Spleen (tissue), 11 donors: ENCODE measurements around the gene KMT5C. TPM values are rescaled to one million over a fixed set of nuclear protein-coding genes. Genes with fewer than 3 reads are reported as not detected.

Experiments used
- DNase-seq: peaks from one replicate; pipeline ENCODE4 v3.0.0-alpha.2; 2020
- H3K27ac ChIP-seq, 8 donors: fragments of 200-600 bp; sonication (generic) in 7 of 8; 1 replicate in 4 of 8; 2 replicates in 4 of 8; pipeline versions ENCODE4 v1.5.0 to v1.8.0; 2016 to 2021; ENCODE audit warnings: inconsistent platforms in 4 of 8, mild to moderate bottlenecking in 4 of 8, moderate library complexity in 1 of 8
- H3K27me3 ChIP-seq, 7 donors: fragments of 200-600 bp; sonication (generic) in 6 of 7; replicated peaks in 1 of 7; 1 replicate in 4 of 7; 2 replicates in 3 of 7; pipeline versions ENCODE4 v1.5.0 to v1.8.0; 2016 to 2021; ENCODE audit warnings: inconsistent platforms in 3 of 7, mild to moderate bottlenecking in 1 of 7
- H3K36me3 ChIP-seq, 6 donors: fragments of 200-600 bp; sonication (generic) in 5 of 6; 1 replicate in 4 of 6; 2 replicates in 2 of 6; pipeline versions ENCODE4 v1.5.0 to v1.8.0; 2016 to 2021; ENCODE audit warnings: inconsistent platforms in 2 of 6
- H3K4me1 ChIP-seq, 6 donors: fragments of 200-600 bp; sonication (generic) in 5 of 6; 1 replicate in 3 of 6; 2 replicates in 3 of 6; pipeline versions ENCODE4 v1.5.0 to v1.8.0; 2016 to 2021; ENCODE audit warnings: inconsistent platforms in 3 of 6
- H3K4me3 ChIP-seq, 8 donors: fragments of 200-600 bp; sonication (generic) in 7 of 8; 1 replicate in 4 of 8; 2 replicates in 4 of 8; pipeline versions ENCODE4 v1.5.0 to v1.8.0; 2016 to 2021; ENCODE audit warnings: inconsistent platforms in 4 of 8, mild to moderate bottlenecking in 4 of 8, moderate library complexity in 2 of 8
- H3K9me3 ChIP-seq, 8 donors: fragments of 200-600 bp; sonication (generic) in 7 of 8; 1 replicate in 4 of 8; 2 replicates in 4 of 8; pipeline versions ENCODE4 v1.5.0 to v1.8.0; 2016 to 2021; ENCODE audit warnings: inconsistent platforms in 4 of 8
- POLR2A ChIP-seq, 3 donors: fragments of 450-650 bp; IDR thresholded peaks; one replicate each; pipeline ENCODE4 v1.5.1; 2017; ENCODE audit warnings: antibody characterized with exemption in 3 of 3, mild to moderate bottlenecking in 1 of 3
- POLR2AphosphoS5 ChIP-seq, 3 donors: sonication (generic); formaldehyde crosslinking; IDR thresholded peaks; one replicate each; pipeline ENCODE4 v1.5.1; 2017; ENCODE audit warnings: antibody characterized with exemption in 3 of 3
- WGBS, 5 donors: extraction: QIAGEN DNeasy Blood & Tissue Kit in 3 of 5; methylation state at CpG; one replicate each; pipeline versions ENCODE4 v1.1.5 to v1.1.7; 2013 to 2018; 5-methylcytosine and 5-hydroxymethylcytosine counted together
- intact Hi-C: fragments of 100-400 bp; cut with DNase I; formaldehyde crosslinking; loops from one replicate; pipeline ENCODE4 v1.15.0; 2023; ENCODE audit warnings: low total_unique reads
- polyA plus RNA-seq, 3 donors: library from polyadenylated mRNA; stranded (reverse); fragments of 200-250 nt; gene quantifications; one replicate each; pipeline ENCODE4 v1.2.1, GENCODE V29; 2013
- total RNA-seq, 7 donors: library from RNA; depleted of rRNA in 3 of 7; stranded (reverse); fragments of >200 nt in 3 of 7; fragmentation: NEBNext Ultra II Directional in 4 of 7; extraction: Animal tissue kit (Norgen Biotek cat#: 25700) in 4 of 7; gene quantifications; one replicate each; pipeline versions ENCODE4 v1.1.0 to v1.2.1, GENCODE V29; 2016 to 2021
- TF ChIP-seq, protein P1 (sequence below), 11 experiments: fragments of 200-600 bp in 7 of 11; fragments of 450-650 bp in 4 of 11; sonication (generic) in 4 of 11; IDR thresholded peaks in 8 of 11; conservative IDR thresholded peaks in 3 of 11; 1 replicate in 7 of 11; 2 replicates in 4 of 11; pipeline versions ENCODE4 v1.4.0 to v1.8.0; 2016 to 2021; ENCODE audit warnings: antibody characterized with exemption in 11 of 11, inconsistent platforms in 4 of 11, mild to moderate bottlenecking in 1 of 11
- donor health status: healthy with polysubstance abuse.
- donor health status: DM: no; HTN: no; CAD: no; lungs with moderate emphysema.
- donor health status: DM: no; HTN: no; CAD: no.
- donor health status: Bipolar disorder and iron deficiency.
- donor health status: healthy.
- donor health status: DM: no; HTN: no; CAD: no.
- donor health status: DM: yes; HTN: yes; CAD: no.

The KMT5C gene
- total and polyA plus RNA-seq, 10 donors: 5.7 to 18.1 (median 12.2) TPM

DNA sequence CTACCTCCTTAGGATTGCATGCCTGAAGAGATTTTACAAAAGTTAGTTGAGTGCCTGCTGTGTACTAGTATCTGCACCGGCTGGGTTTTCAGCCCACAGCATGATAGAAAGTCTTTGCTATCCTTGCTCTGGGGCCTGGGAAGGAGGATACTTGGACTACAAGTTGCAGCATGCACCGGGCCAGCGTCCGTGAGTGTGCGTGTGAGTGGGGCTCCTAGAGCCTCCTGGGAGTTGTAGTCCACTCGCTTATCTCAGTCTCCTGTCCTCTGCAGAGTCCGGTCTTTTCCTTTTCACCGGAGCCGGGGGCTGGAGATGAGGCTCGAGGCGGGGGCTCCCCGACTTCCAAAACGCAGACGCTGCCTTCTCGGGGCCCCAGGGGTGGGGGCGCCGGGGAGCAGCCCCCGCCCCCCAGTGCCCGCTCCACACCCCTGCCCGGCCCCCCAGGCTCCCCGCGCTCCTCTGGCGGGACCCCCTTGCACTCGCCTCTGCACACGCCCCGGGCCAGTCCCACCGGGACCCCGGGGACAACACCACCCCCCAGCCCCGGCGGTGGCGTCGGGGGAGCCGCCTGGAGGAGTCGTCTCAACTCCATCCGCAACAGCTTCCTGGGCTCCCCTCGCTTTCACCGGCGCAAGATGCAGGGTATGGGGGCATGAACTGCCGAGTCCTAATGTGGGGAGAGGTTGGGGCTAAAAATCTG is 35.2 kb upstream of the KMT5C start:
- Histone ChIP-seq H3K27ac (no peak overlapping the region), H3K4me1 (peaks cover 0 to 18% (median 12%) of the 10 kb centered on the region in 6 donors), H3K4me3 (no peak overlapping the region), H3K27me3 (peaks cover 0 to 9% (median 0%) of the 10 kb centered on the region in 7 donors), H3K36me3 (peaks cover 0 to 12% (median 0%) of the 10 kb centered on the region in 6 donors), H3K9me3 (peaks cover 0 to 4% (median 0%) of the 10 kb centered on the region in 8 donors)
- intact Hi-C loops: no loop called here
- 84 to 94% (median 90%) methylated on average over 18 to 39 of the region's 39 CpGs for WGBS, 5 donors
- TF ChIP-seq, protein P1, sequence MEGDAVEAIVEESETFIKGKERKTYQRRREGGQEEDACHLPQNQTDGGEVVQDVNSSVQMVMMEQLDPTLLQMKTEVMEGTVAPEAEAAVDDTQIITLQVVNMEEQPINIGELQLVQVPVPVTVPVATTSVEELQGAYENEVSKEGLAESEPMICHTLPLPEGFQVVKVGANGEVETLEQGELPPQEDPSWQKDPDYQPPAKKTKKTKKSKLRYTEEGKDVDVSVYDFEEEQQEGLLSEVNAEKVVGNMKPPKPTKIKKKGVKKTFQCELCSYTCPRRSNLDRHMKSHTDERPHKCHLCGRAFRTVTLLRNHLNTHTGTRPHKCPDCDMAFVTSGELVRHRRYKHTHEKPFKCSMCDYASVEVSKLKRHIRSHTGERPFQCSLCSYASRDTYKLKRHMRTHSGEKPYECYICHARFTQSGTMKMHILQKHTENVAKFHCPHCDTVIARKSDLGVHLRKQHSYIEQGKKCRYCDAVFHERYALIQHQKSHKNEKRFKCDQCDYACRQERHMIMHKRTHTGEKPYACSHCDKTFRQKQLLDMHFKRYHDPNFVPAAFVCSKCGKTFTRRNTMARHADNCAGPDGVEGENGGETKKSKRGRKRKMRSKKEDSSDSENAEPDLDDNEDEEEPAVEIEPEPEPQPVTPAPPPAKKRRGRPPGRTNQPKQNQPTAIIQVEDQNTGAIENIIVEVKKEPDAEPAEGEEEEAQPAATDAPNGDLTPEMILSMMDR (IDR thresholded peaks at IDR 0.05 in 8 of 11, conservative IDR thresholded peaks at IDR 0.05 in 3 of 11): no peak
- TF ChIP-seq POLR2AphosphoS5 (IDR thresholded peaks at IDR 0.05) (no peak), POLR2A (IDR thresholded peaks at IDR 0.05) (no peak)
- DNase-seq: no peak

DNA sequence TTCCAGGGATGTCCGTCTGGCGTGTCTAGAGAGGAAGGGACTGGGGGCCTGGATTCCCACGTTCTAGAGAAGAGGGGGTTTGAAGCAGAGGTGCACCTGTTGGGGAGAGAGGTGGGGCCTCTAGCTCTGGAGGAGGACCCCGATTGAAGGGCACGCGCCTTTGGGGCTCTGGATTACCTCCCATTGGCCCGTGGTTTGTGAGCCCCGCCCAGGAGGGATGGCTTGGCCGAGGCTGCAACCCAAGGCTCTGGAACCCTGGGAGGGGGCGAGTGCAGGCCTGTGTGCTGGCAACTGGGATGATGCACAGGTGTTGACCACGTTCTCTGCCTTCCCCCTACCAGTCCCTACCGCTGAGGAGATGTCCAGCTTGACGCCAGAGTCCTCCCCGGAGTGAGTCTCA is 34.7 kb upstream of the KMT5C start:
- DNase-seq: no peak
- intact Hi-C loops: no loop called here
- TF ChIP-seq POLR2A (IDR thresholded peaks at IDR 0.05) (no peak), POLR2AphosphoS5 (IDR thresholded peaks at IDR 0.05) (no peak)
- TF ChIP-seq, protein P1 (IDR thresholded peaks at IDR 0.05 in 8 of 11, conservative IDR thresholded peaks at IDR 0.05 in 3 of 11): no peak
- 74 to 88% (median 81%) methylated on average over 13 to 14 of the region's 14 CpGs for WGBS, 5 donors
- peaks cover 0 to 6% (median 0%) of the 10 kb centered on the region in 8 donors for H3K9me3 ChIP-seq
- H3K4me3 ChIP-seq: no peak overlapping the region
- H3K27me3 ChIP-seq: peaks cover 0 to 3% (median 0%) of the 10 kb centered on the region in 7 donors
- H3K4me1 ChIP-seq: peaks cover 0 to 18% (median 12%) of the 10 kb centered on the region in 6 donors
- H3K36me3 ChIP-seq: peaks cover 0 to 16% (median 0%) of the 10 kb centered on the region in 6 donors
- H3K27ac ChIP-seq: no peak overlapping the region

GRCh38 chr19:55305491-55305890 is 34.2 kb upstream of the KMT5C start:
- intact Hi-C loops: no loop called here
- DNase-seq: no peak
- TF ChIP-seq, protein P1 (IDR thresholded peaks at IDR 0.05 in 8 of 11, conservative IDR thresholded peaks at IDR 0.05 in 3 of 11): no peak
- TF ChIP-seq POLR2AphosphoS5 (IDR thresholded peaks at IDR 0.05) (no peak), POLR2A (IDR thresholded peaks at IDR 0.05) (no peak)
- WGBS, 5 donors: 67 to 83% (median 72%) methylated on average over 9 of the region's 9 CpGs
- H3K27me3 ChIP-seq: no peaks in the 10 kb centered on the region
- no peak overlapping the region for H3K27ac ChIP-seq
- H3K4me3 ChIP-seq: no peak overlapping the region
- H3K36me3 ChIP-seq: peaks cover 0 to 16% (median 0%) of the 10 kb centered on the region in 6 donors
- H3K9me3 ChIP-seq: peaks cover 0 to 6% (median 0%) of the 10 kb centered on the region in 8 donors
- H3K4me1 ChIP-seq: peaks cover 0 to 18% (median 12%) of the 10 kb centered on the region in 6 donors

DNA sequence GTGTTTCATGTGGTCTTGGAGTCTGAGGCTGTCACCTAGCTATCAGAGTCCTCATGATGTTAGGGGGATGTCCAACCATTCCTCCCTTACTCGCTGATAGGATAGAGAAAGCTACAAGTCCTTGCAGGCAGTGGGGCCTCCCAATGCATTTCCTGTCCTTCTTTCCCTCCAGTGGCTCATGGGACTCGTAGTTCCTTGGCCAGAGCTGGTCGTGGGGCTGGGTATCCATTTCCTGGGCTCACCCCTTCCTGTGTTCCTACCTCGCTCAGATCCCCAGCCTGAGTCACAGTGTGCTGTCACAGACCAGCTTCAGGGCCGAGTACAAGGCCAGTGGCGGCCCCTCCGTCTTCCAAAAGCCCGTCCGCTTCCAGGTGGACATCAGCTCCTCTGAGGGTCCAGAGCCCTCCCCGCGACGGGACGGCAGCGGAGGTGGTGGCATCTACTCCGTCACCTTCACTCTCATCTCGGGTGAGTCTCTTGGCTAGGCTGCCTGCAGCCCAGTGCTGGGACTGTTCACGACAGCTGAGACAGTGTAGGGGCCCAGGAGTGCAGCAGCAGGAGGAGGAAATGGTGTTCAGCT is 33.6 kb upstream of the KMT5C start:
- no peak for DNase-seq
- Histone ChIP-seq H3K4me3 (no peak overlapping the region), H3K27me3 (no peaks in the 10 kb centered on the region), H3K36me3 (peaks cover 0 to 16% (median 0%) of the 10 kb centered on the region in 6 donors), H3K27ac (no peak overlapping the region), H3K4me1 (peaks cover 0 to 17% (median 12%) of the 10 kb centered on the region in 6 donors), H3K9me3 (peaks cover 0 to 6% (median 0%) of the 10 kb centered on the region in 8 donors)
- 85 to 93% (median 87%) methylated on average over 15 to 17 of the region's 17 CpGs for WGBS, 5 donors
- TF ChIP-seq POLR2A (IDR thresholded peaks at IDR 0.05): no peak
- TF ChIP-seq POLR2AphosphoS5 (IDR thresholded peaks at IDR 0.05): no peak
- TF ChIP-seq, protein P1 (IDR thresholded peaks at IDR 0.05 in 8 of 11, conservative IDR thresholded peaks at IDR 0.05 in 3 of 11): no peak
- intact Hi-C loops: no loop called here
